ENCODE results near the gene C5orf24. TPM values are rescaled to one million over a fixed set of nuclear protein-coding genes. Genes with fewer than 3 reads are reported as not detected.

The C5orf24 gene
- total and polyA plus RNA-seq, 5 donors from 2014 or later: 6.5 to 31.4 (median 7.2) TPM

- Mint-ChIP-seq H3K36me3 (peaks cover 28% of the 10 kb centered on the region), H3K9me3 (no peaks in the 10 kb centered on the region), H3K27ac (no peak overlapping the region), H3K4me3 (no peak overlapping the region), H3K4me1 (peaks cover 0 to 1% (median 0%) of the 10 kb centered on the region in 4 donors), H3K27me3 (no peaks in the 10 kb centered on the region)
- Histone ChIP-seq H3K36me3 (ENCODE audit: control insufficient read depth, insufficient read depth, low read length) (peaks cover 68% of the 10 kb centered on the region), H3K4me1 (ENCODE audit: control insufficient read depth, insufficient read depth, low read length, poor library complexity, severe bottlenecking) (no peaks in the 10 kb centered on the region), H3K9me3 (ENCODE audit: control insufficient read depth in 2 of 2, low read length in 2 of 2) (no peaks in the 10 kb centered on the region), H3K4me3 (ENCODE audit: low read depth, low read length) (no peak overlapping the region), H3K27me3 (ENCODE audit: control insufficient read depth, insufficient read depth, low read length) (no peaks in the 10 kb centered on the region), H3K27ac (ENCODE audit: insufficient read depth, low read length, poor library complexity, severe bottlenecking) (no peak overlapping the region)
- ATAC-seq (ENCODE audit: low read depth in 2 of 2) (no peak), DNase-seq (no peak)
Observed at GRCh38 chr5:134819407-134819963, 26.3 kb upstream of the C5orf24 start.

GRCh38 chr5:134821841-134822240 is 23.9 kb upstream of the C5orf24 start:
- H3K4me3 Mint-ChIP-seq: peak overlapping the region in 1 of 4 donors; percentile 54
- Histone ChIP-seq H3K9me3 (ENCODE audit: control insufficient read depth in 2 of 2, low read length in 2 of 2) (no peaks in the 10 kb centered on the region), H3K27ac (ENCODE audit: insufficient read depth, low read length, poor library complexity, severe bottlenecking) (no peak overlapping the region), H3K4me1 (ENCODE audit: control insufficient read depth, insufficient read depth, low read length, poor library complexity, severe bottlenecking) (no peaks in the 10 kb centered on the region), H3K27me3 (ENCODE audit: control insufficient read depth, insufficient read depth, low read length) (no peaks in the 10 kb centered on the region), H3K36me3 (ENCODE audit: control insufficient read depth, insufficient read depth, low read length) (peaks cover 71% of the 10 kb centered on the region), H3K4me3 (ENCODE audit: low read depth, low read length) (no peak overlapping the region)
- H3K27me3 Mint-ChIP-seq: no peaks in the 10 kb centered on the region
- DNase-seq (no peak), ATAC-seq (ENCODE audit: low read depth in 2 of 2) (no peak)
- H3K4me1 Mint-ChIP-seq: peaks cover 0 to 8% (median 0%) of the 10 kb centered on the region in 4 donors
- H3K27ac Mint-ChIP-seq: no peak overlapping the region
- H3K36me3 Mint-ChIP-seq: peaks cover 31% of the 10 kb centered on the region
- H3K9me3 Mint-ChIP-seq: no peaks in the 10 kb centered on the region

- no peaks in the 10 kb centered on the region for H3K27me3 Mint-ChIP-seq
- H3K36me3 Mint-ChIP-seq: peaks cover 21% of the 10 kb centered on the region
- Histone ChIP-seq H3K27me3 (ENCODE audit: control insufficient read depth, insufficient read depth, low read length) (no peaks in the 10 kb centered on the region), H3K27ac (ENCODE audit: insufficient read depth, low read length, poor library complexity, severe bottlenecking) (no peak overlapping the region), H3K36me3 (ENCODE audit: control insufficient read depth, insufficient read depth, low read length) (peaks cover 72% of the 10 kb centered on the region), H3K4me3 (ENCODE audit: low read depth, low read length) (no peak overlapping the region), H3K9me3 (ENCODE audit: control insufficient read depth in 2 of 2, low read length in 2 of 2) (no peaks in the 10 kb centered on the region), H3K4me1 (ENCODE audit: control insufficient read depth, insufficient read depth, low read length, poor library complexity, severe bottlenecking) (no peaks in the 10 kb centered on the region)
- H3K9me3 Mint-ChIP-seq: no peaks in the 10 kb centered on the region
- H3K27ac Mint-ChIP-seq: no peak overlapping the region
- H3K4me1 Mint-ChIP-seq: peaks cover 0 to 9% (median 0%) of the 10 kb centered on the region in 4 donors
- ATAC-seq (ENCODE audit: low read depth in 2 of 2) (no peak), DNase-seq (no peak)
- no peak overlapping the region for H3K4me3 Mint-ChIP-seq
Observed at GRCh38 chr5:134824681-134825080, 21.1 kb upstream of the C5orf24 start.

DNA sequence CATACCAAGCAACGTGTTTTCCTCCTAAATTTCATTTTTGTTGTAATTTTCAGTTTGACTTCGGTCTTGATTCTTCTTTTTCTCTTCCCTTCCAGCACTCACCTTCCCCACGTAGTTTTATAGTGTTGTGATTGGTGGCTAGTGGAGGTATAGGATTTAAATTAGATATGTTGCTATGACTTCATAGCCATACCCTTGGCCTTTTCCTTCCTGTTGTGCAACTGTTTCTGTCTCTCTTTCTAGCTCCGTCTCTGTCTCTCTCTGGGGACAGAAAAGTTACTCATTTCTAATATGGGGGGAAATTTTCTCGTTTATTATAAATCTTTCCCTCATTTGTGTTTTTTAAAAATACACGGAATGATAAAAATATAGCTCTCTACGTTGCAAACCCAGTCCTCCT is 20.6 kb upstream of the C5orf24 start:
- H3K9me3 ChIP-seq (ENCODE audit: control insufficient read depth in 2 of 2, low read length in 2 of 2): no peaks in the 10 kb centered on the region
- no peak overlapping the region for H3K27ac ChIP-seq (ENCODE audit: insufficient read depth, low read length, poor library complexity, severe bottlenecking)
- no peak for ATAC-seq (ENCODE audit: low read depth in 2 of 2)
- H3K36me3 ChIP-seq (ENCODE audit: control insufficient read depth, insufficient read depth, low read length): peaks cover 71% of the 10 kb centered on the region
- H3K27me3 ChIP-seq (ENCODE audit: control insufficient read depth, insufficient read depth, low read length): no peaks in the 10 kb centered on the region
- no peaks in the 10 kb centered on the region for H3K27me3 Mint-ChIP-seq
- H3K27ac Mint-ChIP-seq: peak overlapping the region in 2 of 3 donors; percentile 1 to 36
- H3K9me3 Mint-ChIP-seq: no peaks in the 10 kb centered on the region
- no peak for DNase-seq
- H3K4me3 ChIP-seq (ENCODE audit: low read depth, low read length): no peak overlapping the region
- H3K4me1 Mint-ChIP-seq: peaks cover 0 to 9% (median 0%) of the 10 kb centered on the region in 4 donors
- H3K4me3 Mint-ChIP-seq: no peak overlapping the region
- peaks cover 20% of the 10 kb centered on the region for H3K36me3 Mint-ChIP-seq
- no peaks in the 10 kb centered on the region for H3K4me1 ChIP-seq (ENCODE audit: control insufficient read depth, insufficient read depth, low read length, poor library complexity, severe bottlenecking)

- peaks cover 5% of the 10 kb centered on the region for H3K36me3 Mint-ChIP-seq
Observed at GRCh38 chr5:134833340-134834032, 12.3 kb upstream of the C5orf24 start.

GRCh38 chr5:134835623-134836022 is 10.1 kb upstream of the C5orf24 start:
- Mint-ChIP-seq H3K9me3 (no peaks in the 10 kb centered on the region), H3K27ac (no peak overlapping the region), H3K4me3 (no peak overlapping the region), H3K36me3 (peaks cover 15% of the 10 kb centered on the region), H3K4me1 (peaks cover 0 to 1% (median 0%) of the 10 kb centered on the region in 4 donors), H3K27me3 (no peaks in the 10 kb centered on the region)
- Histone ChIP-seq H3K36me3 (ENCODE audit: control insufficient read depth, insufficient read depth, low read length) (peaks cover 24% of the 10 kb centered on the region), H3K27ac (ENCODE audit: insufficient read depth, low read length, poor library complexity, severe bottlenecking) (no peak overlapping the region), H3K27me3 (ENCODE audit: control insufficient read depth, insufficient read depth, low read length) (no peaks in the 10 kb centered on the region), H3K4me1 (ENCODE audit: control insufficient read depth, insufficient read depth, low read length, poor library complexity, severe bottlenecking) (no peaks in the 10 kb centered on the region), H3K9me3 (ENCODE audit: control insufficient read depth in 2 of 2, low read length in 2 of 2) (no peaks in the 10 kb centered on the region), H3K4me3 (ENCODE audit: low read depth, low read length) (no peak overlapping the region)
- no peak for DNase-seq
- no peak for ATAC-seq (ENCODE audit: low read depth in 2 of 2)

More at GRCh38 chr5:134833340-134834032, 12.3 kb upstream of the C5orf24 start:
- H3K4me3 ChIP-seq (ENCODE audit: low read depth, low read length): no peak overlapping the region
- Mint-ChIP-seq H3K27me3 (no peaks in the 10 kb centered on the region), H3K9me3 (no peaks in the 10 kb centered on the region), H3K4me3 (no peak overlapping the region), H3K27ac (no peak overlapping the region), H3K4me1 (peaks cover 0 to 2% (median 0%) of the 10 kb centered on the region in 4 donors)
- H3K9me3 ChIP-seq (ENCODE audit: control insufficient read depth in 2 of 2, low read length in 2 of 2): no peaks in the 10 kb centered on the region
- DNase-seq (no peak), ATAC-seq (ENCODE audit: low read depth in 2 of 2) (no peak)
- no peaks in the 10 kb centered on the region for H3K4me1 ChIP-seq (ENCODE audit: control insufficient read depth, insufficient read depth, low read length, poor library complexity, severe bottlenecking)
- no peaks in the 10 kb centered on the region for H3K27me3 ChIP-seq (ENCODE audit: control insufficient read depth, insufficient read depth, low read length)
- peaks cover 30% of the 10 kb centered on the region for H3K36me3 ChIP-seq (ENCODE audit: control insufficient read depth, insufficient read depth, low read length)
- H3K27ac ChIP-seq (ENCODE audit: insufficient read depth, low read length, poor library complexity, severe bottlenecking): no peak overlapping the region

- Mint-ChIP-seq H3K4me1 (no peaks in the 10 kb centered on the region), H3K4me3 (no peak overlapping the region), H3K36me3 (peaks cover 17% of the 10 kb centered on the region), H3K27ac (no peak overlapping the region), H3K27me3 (no peaks in the 10 kb centered on the region), H3K9me3 (no peaks in the 10 kb centered on the region)
- Histone ChIP-seq H3K9me3 (ENCODE audit: control insufficient read depth in 2 of 2, low read length in 2 of 2) (no peaks in the 10 kb centered on the region), H3K4me3 (ENCODE audit: low read depth, low read length) (no peak overlapping the region), H3K27ac (ENCODE audit: insufficient read depth, low read length, poor library complexity, severe bottlenecking) (no peak overlapping the region), H3K27me3 (ENCODE audit: control insufficient read depth, insufficient read depth, low read length) (no peaks in the 10 kb centered on the region), H3K36me3 (ENCODE audit: control insufficient read depth, insufficient read depth, low read length) (peaks cover 23% of the 10 kb centered on the region), H3K4me1 (ENCODE audit: control insufficient read depth, insufficient read depth, low read length, poor library complexity, severe bottlenecking) (no peaks in the 10 kb centered on the region)
- DNase-seq (no peak), ATAC-seq (ENCODE audit: low read depth in 2 of 2) (no peak)
Observed at GRCh38 chr5:134837530-134838181, 8.1 kb upstream of the C5orf24 start.
